GM10266 (cell line): ENCODE data around the gene TRAPPC4.
"Not testable (repeated sequence)": the region's sequence is repeated elsewhere in the genome, so short reads cannot be mapped to it uniquely, and the experiment has no call there.

Source experiments
- DNase-seq: peaks from one replicate; pipeline ENCODE4 v3.0.0; 2012; ENCODE audit errors: extremely low spot score
- CTCF ChIP-seq: IDR thresholded peaks from 2 replicates; pipeline ENCODE4 v1.5.1; 2012; ENCODE audit warnings: mild to moderate bottlenecking, low read depth; ENCODE audit not compliant: control insufficient read depth, insufficient read depth; ENCODE audit errors: missing control alignments

Gene TRAPPC4

DNA sequence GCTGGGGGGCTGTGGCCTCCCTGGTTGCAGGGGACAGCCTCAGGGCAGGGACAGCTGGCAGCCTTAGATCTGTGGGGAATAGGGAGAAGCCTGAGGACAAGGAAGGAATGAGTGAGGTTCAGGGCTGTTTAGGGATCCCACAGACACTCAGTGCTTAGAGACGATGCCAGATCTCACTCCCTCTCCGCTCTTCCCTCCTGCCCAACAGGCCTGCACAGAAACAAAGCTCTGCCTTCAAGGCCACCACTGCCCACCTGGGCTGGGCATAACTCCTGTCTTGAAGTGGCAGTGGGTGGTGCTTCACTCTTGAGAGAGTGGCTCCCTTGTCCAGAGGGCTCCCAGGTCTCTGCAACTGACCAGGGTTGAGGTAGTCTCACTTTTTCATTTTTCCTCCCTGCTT is 33.7 kb upstream of the TRAPPC4 start:
- TF ChIP-seq CTCF: no peak
- peak; percentile 12 for DNase-seq

- TF ChIP-seq CTCF: no peak
These were observed 30.3 kb upstream of the TRAPPC4 start for GRCh38 chr11:118988280-118988679.

DNA sequence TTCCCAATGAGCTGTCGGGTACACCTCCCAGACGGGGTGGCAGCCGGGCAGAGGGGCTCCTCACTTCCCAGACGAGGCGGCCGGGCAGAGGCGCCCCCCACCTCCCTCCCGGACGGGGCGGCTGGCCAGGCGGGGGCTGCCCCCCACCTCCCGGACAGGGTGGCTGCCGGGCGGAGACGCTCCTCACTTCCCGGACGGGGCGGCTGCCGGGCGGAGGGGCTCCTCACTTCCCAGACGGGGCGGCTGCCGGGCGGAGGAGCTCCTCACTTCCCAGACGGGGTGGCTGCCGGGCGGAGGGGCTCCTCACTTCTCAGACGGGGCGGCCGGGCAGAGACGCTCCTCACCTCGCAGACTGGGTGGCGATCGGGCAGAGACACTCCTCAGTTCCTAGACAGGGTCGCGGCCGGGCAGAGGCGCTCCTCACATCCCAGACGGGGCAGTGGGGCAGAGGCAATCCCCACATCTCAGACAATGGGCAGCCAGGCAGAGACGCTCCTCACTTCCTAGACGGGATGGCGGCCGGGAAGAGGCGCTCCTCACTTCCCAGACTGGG is 27.0 kb upstream of the TRAPPC4 start:
- DNase-seq: not testable (repeated sequence)

More at GRCh38 chr11:118988280-118988679, 30.3 kb upstream of the TRAPPC4 start:
- peak; percentile 1 for DNase-seq

- TF ChIP-seq CTCF: no peak
- DNase-seq: peak; percentile 77
These were observed 21.5 kb upstream of the TRAPPC4 start for GRCh38 chr11:118996926-118997626.

DNA sequence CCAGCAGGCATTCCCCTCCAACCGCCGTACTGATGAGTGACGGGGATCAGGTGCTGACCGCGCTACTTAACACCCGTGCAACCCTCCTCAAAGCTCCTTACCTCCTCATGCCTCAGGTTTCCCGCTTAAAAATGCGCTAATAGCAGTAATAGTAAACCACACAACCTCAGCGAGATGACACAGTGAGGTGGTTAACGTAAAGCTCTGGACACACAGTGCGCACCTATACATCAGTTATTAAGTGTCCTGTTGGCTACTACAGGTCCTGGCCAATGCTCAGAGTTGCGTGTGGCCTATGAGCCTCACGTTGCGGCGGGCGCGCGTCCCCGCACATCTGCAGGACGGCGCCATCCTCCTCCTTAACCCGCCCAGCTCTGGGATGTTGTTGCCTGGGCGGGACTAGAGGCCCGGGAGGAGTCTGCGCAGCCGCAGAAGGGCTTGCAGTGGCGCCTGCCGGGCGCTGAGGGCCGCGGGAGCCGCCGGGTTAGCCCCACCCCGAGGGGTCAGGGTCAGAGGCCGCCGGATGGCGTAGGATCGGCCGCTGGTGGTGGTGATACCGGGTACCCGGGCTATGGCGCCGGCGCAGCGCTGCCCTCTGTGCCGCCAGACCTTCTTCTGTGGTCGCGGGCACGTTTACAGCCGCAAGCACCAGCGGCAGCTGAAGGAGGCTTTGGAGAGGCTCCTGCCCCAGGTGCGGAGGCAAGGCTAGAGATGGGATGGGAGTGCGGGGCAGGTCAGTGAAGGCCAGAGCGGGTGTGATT is 20.8 kb upstream of the TRAPPC4 start, which contains the start of gene CENATAC:
Gene CENATAC, plus strand, starts transcription at position 512 of the 761 bp plus-strand sequence. Its CDS starts 60 bp downstream, at position 572.
- no peak for TF ChIP-seq CTCF
- DNase-seq: peak; percentile 99

- no peak for DNase-seq
- no peak for TF ChIP-seq CTCF
These were observed 20.2 kb upstream of the TRAPPC4 start for GRCh38 chr11:118998388-118998717.

- no peak for DNase-seq
- TF ChIP-seq CTCF: no peak
These were observed 19.7 kb upstream of the TRAPPC4 start for GRCh38 chr11:118998822-118999221.
